NCI-H1105 treated with DMSO at 0.1 percent for 48 hours (cell line): Measurements from ENCODE around the gene FGGY.
"Not testable (repeated sequence)": the region's sequence is repeated elsewhere in the genome, so short reads cannot be mapped to it uniquely, and the experiment has no call there.

Experiments
- DNase-seq: peaks from one replicate; lab custom pipeline; 2025; lab: John Stamatoyannopoulos, UW

FGGY gene

DNA sequence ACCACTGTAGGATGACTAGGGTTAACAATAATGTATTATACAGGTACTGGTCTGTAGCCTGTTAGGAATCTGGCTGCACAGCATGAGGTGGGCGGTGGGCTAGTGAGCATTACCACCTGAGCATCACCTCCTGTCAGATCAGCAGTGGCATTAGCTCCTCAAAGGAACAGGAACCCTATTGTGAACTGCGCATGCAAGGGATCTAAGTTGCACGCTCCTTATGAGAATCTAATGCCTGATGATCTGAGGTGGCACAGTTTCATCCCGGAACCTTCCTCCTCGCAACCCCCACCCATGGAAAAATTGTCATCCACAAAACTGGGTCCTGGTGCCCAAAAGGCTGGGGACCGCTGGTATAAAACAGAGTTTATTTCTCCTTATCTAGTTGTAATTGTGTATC lies 147.6 kb downstream of the FGGY start:
- no peak for DNase-seq

- DNase-seq, result no peak
Observed at GRCh38 chr1:59445040-59445439, 148.1 kb downstream of the FGGY start.

DNA sequence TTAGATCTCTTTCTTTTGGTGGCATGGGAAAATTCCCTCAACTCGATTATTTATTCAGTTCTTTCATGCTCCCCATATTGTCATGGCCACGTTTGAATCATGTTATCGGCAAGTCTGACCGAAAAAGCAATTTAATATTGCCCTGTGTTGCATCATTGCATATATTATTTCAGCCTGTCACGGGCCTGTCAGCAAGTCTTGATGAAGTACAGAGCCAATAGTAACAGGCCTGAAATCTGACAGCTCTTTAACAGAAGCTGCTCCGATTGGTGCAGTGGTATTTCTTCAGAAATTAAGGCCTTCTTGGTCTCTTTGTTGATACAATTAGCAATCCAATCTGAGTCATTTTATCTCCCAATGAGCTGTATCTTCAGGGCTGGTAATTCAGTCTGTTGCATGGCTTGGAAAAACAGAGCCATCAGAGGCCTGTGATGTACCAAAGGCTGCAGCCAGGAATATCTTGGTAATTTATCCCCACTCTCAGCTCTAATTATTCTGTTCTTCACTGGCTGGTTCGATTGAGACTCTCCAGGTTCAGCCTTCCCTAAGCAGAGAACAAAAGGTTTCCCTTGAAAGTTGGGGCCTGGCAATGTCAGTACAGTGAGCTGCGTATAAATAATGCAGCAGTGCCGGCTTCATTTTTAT lies 149.5 kb downstream of the FGGY start:
- DNase-seq, result no peak

- DNase-seq, result no peak
Observed at GRCh38 chr1:59452026-59452425, 155.1 kb downstream of the FGGY start.

- no peak for DNase-seq
Observed at GRCh38 chr1:59452559-59452958, 155.7 kb downstream of the FGGY start.

DNA sequence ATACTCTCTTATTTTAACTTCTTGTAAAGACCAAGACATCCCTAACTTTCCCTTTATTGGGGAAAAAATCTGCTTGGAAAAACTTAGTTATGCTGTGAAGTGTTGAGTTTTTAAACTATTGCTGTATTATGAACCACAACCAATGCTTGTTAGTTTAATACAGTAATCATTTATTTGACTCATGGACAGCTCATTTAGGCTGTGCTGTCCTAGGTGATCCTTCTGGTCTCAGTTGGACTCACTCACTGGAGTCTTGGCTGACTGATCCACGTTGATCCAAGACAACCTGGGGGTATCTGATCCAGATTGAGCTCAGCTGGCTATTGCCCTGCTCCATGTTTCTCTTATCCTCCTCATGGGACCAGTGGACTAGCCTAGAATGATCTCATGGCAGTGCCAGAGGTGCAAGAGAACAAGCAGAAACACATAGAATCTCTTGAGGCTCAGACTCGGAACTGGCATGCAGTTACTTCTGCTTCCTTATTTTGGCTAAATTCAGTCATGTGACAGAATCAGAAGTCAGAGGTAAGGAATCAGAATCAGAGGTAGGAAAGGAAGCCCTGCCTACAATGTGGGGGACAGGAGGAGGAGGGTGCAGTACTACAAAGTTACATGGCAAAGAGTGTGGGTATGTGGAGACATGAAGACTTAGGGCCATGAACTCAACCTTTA lies 156.5 kb downstream of the FGGY start:
- DNase-seq, result no peak

DNA sequence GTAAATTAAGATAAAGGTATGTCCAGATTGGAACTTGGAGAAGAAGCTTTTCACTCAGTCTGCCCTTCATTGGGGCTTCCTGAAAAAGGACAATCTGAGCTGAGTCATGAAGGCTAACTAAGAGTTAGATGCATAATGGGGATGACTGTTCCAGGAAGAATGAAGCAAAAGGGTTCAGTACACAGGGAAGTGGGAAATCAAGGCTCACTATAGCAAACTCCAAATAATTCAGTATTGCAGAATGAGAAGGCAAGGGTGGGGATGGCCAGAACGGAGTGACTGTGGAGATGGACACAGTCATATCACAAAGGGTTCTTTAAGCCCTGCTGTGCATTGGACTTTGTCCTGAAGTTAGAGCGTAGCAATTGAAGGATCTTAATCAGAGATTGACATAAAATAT lies 158.3 kb downstream of the FGGY start:
- no peak for DNase-seq

GRCh38 chr1:59457786-59458185 lies 160.9 kb downstream of the FGGY start:
- DNase-seq, result no peak

DNA sequence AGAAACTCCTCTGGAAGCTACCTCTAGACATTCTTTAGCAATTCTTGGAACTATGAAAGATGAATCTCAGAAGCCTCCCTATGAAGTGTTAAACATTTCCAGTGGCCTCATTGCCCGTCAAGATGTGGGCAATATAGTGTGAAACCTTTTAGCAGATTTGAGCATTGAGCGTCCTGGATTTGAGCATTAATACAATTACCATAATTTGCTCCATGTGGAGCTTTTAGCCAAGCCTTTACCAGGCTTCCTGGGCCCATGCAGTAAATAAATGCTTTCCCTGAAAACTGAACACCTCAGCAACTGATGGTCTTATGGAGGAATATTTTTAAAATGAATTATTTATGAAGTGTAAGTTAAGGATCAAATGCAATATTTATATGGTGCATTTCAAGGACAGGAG lies 162.0 kb downstream of the FGGY start:
- DNase-seq, result no peak

GRCh38 chr1:59462942-59463341 lies 166.0 kb downstream of the FGGY start:
- DNase-seq, result not testable (repeated sequence)

DNA sequence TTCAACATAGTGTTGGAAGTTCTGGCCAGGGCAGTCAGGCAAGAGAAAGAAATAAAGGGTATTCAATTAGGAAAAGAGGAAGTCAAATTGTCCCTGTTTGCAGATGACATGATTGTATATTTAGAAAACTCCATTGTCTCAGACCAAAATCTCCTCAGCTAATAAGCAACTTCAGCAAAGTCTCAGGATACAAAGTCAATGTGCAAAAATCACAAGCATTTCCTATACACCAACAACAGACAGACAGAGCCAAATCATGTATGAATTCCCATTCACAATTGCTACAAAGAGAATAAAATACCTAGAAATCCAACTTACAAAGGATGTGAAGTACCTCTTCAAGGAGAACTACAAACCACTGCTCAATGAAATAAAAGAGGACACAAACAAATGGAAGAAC lies 168.6 kb downstream of the FGGY start:
- not testable (repeated sequence) for DNase-seq

- DNase-seq, result no peak
Observed at GRCh38 chr1:59468828-59469428, 172.0 kb downstream of the FGGY start.

DNA sequence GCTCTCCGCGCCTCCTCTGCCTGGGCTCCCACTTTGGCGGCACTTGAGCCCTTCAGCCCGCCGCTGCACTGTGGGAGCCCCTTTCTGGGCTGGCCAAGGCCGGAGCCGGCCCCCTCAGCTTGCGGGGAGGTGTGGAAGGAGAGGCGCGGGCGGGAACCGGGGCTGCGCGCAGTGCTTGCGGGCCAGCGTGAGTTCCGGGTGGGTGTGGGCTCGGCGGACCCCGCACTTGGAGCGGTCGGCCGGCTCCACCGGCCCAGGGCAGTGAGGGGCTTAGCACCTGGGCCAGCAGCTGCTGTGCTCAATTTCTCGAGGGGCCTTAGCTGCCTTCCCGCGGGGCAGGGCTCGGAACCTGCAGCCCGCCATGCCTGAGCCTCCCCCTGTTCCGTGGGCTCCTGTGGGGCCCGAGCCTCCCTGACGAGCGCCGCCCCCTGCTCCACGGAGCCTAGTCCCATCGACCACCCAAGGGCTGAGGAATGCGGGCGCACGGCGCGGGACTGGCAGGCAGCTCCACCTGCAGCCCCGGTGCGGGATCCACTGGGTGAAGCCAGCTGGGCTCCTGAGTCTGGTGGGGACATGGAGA lies 175.2 kb downstream of the FGGY start:
- DNase-seq, result not testable (repeated sequence)

DNA sequence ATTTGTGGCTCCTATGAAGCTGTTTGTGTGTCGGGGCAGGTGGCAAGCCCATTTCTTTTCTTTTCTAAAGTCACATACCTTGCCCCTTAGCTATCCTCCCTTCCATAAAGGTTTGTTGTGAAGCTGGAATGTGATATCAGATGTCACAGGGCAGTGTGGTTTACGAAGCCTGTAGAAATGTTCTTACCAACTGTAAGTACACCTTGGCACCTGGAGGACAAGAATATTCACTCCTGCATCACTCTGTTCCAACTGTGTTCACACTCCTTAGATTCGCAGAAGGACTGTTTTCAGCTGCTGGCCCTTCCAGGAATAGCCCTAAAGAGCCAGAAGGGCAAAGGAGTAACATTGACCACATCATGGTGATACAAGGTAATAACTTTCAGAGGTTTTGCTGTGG lies 176.9 kb downstream of the FGGY start:
- DNase-seq, result no peak

GRCh38 chr1:59474496-59474895 lies 177.6 kb downstream of the FGGY start:
- DNase-seq, result no peak

DNA sequence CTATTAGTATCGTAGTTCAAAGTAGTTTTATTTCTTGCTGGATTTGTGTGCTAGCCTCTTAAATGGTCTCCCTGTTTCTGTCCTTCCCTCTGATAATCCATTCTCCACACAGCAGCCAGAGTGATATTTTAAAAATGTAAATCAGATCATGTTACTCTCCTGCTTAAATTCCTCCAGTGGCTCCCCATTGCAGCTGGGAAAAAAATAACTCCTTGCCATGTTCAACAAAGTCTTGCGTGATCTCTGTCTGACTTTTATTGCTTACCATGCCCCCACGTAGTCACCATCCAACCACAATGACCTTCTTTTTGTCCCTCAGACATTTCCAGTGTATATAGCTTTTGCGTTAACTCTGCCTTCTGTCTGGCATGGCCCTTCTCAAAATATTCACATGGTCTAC lies 178.8 kb downstream of the FGGY start:
- no peak for DNase-seq

DNA sequence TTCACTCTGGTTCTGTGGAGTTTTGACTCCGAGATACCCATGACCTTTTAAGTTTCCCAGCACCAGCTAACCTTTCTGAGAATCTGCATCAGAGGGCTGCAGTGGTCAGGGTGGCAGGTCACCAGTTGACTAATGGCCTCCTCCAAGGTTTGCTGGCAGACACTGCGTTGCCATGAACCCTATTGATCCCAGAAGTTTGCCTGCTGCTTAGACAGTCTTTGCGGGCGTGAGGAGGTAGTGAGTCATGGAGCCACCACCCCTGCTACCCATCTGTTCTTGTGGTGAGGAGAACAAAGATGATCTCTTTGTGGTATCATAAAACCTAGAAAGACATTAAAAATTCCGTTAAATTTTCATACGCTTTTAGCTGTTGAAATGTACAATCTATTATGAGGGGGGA lies 180.4 kb downstream of the FGGY start:
- no peak for DNase-seq

- DNase-seq, result no peak
Observed at GRCh38 chr1:59477867-59478266, 181.0 kb downstream of the FGGY start.

- DNase-seq, result no peak
Observed at GRCh38 chr1:59478822-59479221, 181.9 kb downstream of the FGGY start.

DNA sequence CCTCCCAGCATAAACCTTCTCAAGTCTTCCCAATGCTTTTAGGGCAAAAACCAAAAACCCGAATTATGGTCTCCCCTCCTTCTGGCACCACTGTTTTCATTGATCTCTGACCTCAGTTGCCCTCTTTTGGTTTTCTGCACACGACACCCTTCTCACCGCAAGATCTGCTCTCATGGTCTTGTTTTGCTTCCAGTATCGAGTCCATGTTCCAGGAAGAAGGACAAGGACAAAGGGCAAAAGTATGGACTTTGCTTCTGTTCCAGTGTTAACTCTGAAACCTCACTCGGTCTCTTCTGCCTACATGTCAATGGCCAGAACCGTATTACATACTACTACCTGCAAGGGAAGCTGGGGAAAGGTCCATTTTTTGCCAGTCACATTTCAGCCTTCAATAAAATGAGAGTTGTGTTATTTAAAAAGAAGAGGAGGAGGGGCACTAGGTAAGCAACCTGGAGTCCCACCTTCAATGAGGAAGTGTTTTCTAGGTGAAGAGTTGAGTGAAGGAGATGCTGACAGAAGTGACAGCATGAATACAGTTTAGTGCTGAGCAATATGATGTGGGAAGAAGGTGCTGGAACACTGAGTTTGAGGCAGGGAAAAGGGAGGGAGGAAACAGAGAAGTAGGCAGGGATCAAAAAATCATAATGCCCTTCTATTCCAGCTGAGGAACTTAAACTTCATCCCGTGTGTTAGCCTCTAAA lies 183.4 kb downstream of the FGGY start:
- DNase-seq, result no peak

- DNase-seq, result no peak
Observed at GRCh38 chr1:59481881-59482505, 185.1 kb downstream of the FGGY start.

DNA sequence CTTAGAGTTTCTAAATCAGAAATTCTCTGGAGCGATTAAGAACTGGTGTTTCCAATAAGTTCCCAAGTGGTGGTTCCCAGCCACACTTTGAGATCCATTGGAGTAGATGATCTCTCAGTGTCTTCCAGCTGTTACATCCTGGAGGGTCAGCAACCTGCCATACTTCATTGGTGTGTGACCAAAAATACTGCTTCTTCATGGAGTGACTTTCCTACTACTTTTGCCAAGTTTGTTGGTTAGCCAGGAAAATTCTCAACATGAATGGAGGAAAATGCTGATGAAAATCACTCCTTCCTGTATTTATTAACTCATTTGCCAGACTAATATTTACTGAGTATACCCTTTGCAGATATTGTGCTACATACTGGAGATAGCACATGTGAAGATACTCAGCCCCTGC lies 186.1 kb downstream of the FGGY start:
- DNase-seq, result no peak
